Caco-2 (cell line): ENCODE results near the gene KRTAP12-4. TPM values are rescaled to one million over a fixed set of nuclear protein-coding genes. Genes with fewer than 3 reads are reported as not detected.

Experiments used
- BruUV-seq: library from RNA; stranded (reverse); fragments of 400-500 nt; replicated peaks from 2 replicates; lab custom pipeline; 2021; lab: Mats Ljungman, UMichigan
- CTCF ChIA-PET: fragments of 300-600 bp; sonication (Branson Sonifier 250); formaldehyde crosslinking; loops from one replicate; lab custom pipeline; 2022; ENCODE audit warnings: antibody characterized with exemption; lab: Charles Lee
- POLR2A ChIA-PET: fragments of 300-600 bp; sonication (Branson Sonifier 250); formaldehyde crosslinking; loops from one replicate; lab custom pipeline; 2022; ENCODE audit warnings: antibody characterized with exemption; lab: Charles Lee
- DNase-seq, 2 experiments: peaks; one replicate each; pipeline versions ENCODE4 v3.0.0 to v3.0.0-alpha.2; 2020 to 2022
- H3K27me3 ChIP-seq: replicated peaks from 2 replicates; pipeline ENCODE4 v1.6.0; 2011; ENCODE audit warnings: low read length; ENCODE audit not compliant: control insufficient read depth, insufficient read depth
- H3K36me3 ChIP-seq: 2 replicates; pipeline ENCODE4 v1.5.1; 2011; ENCODE audit warnings: low read length; ENCODE audit not compliant: control insufficient read depth, insufficient read depth
- H3K4me1 ChIP-seq: fragments of 250-450 bp; sonication (Bioruptor Pico); 2 replicates; pipeline ENCODE4 v1.5.1; 2020; ENCODE audit warnings: mild to moderate bottlenecking
- H3K4me3 ChIP-seq: 2 replicates; pipeline ENCODE4 v1.5.1; 2011; ENCODE audit warnings: low read depth, mild to moderate bottlenecking, control low read depth, low read length
- H3K9me3 ChIP-seq: fragments of 250-450 bp; sonication (Bioruptor Pico); 2 replicates; pipeline ENCODE4 v1.5.1; 2020; ENCODE audit warnings: mild to moderate bottlenecking, moderate library complexity
- H3K27ac Mint-ChIP-seq: one replicate; pipeline ENCODE4 v1.8.0; 2022; ENCODE audit warnings: mixed read lengths; ENCODE audit not compliant: unreplicated experiment
- H3K27me3 Mint-ChIP-seq: one replicate; pipeline ENCODE4 v1.8.0; 2022; ENCODE audit warnings: mixed read lengths; ENCODE audit not compliant: insufficient read depth, unreplicated experiment
- H3K36me3 Mint-ChIP-seq: one replicate; pipeline ENCODE4 v1.8.0; 2022; ENCODE audit warnings: mild to moderate bottlenecking, mixed read lengths; ENCODE audit not compliant: insufficient read depth, unreplicated experiment
- H3K4me1 Mint-ChIP-seq: one replicate; pipeline ENCODE4 v1.8.0; 2022; ENCODE audit warnings: low read depth, mixed read lengths; ENCODE audit not compliant: unreplicated experiment
- H3K4me3 Mint-ChIP-seq: one replicate; pipeline ENCODE4 v1.8.0; 2022; ENCODE audit warnings: mild to moderate bottlenecking, moderate library complexity, mixed read lengths; ENCODE audit not compliant: unreplicated experiment
- H3K9me3 Mint-ChIP-seq: one replicate; pipeline ENCODE4 v1.8.0; 2022; ENCODE audit warnings: mixed read lengths; ENCODE audit not compliant: unreplicated experiment
- intact Hi-C: fragments of 100-400 bp; cut with micrococcal nuclease; formaldehyde crosslinking; loops from one replicate; pipeline ENCODE4 v1.10.0; 2022; ENCODE audit not compliant: unreplicated experiment
- total RNA-seq: library from RNA; stranded (reverse); gene quantifications from 2 replicates; pipeline ENCODE4 v1.2.3, GENCODE V29; 2022
- TF ChIP-seq, protein P1 (sequence below), 2 experiments: fragments of 200-600 bp in 1 of 2; IDR thresholded peaks; 1 replicate in 1 of 2; 2 replicates in 1 of 2; pipeline versions ENCODE4 v1.5.1 to v1.8.0; 2011 to 2022; ENCODE audit warnings: antibody characterized with exemption in 1 of 2, control low read depth in 1 of 2, inconsistent platforms in 1 of 2, low read depth in 1 of 2, low read length in 1 of 2, mild to moderate bottlenecking in 1 of 2, moderate library complexity in 1 of 2; ENCODE audit not compliant: insufficient read depth in 1 of 2, severe bottlenecking in 1 of 2, unreplicated experiment in 1 of 2

KRTAP12-4 gene
- total RNA-seq, 1 experiment from 2014 or later: not detected

DNA sequence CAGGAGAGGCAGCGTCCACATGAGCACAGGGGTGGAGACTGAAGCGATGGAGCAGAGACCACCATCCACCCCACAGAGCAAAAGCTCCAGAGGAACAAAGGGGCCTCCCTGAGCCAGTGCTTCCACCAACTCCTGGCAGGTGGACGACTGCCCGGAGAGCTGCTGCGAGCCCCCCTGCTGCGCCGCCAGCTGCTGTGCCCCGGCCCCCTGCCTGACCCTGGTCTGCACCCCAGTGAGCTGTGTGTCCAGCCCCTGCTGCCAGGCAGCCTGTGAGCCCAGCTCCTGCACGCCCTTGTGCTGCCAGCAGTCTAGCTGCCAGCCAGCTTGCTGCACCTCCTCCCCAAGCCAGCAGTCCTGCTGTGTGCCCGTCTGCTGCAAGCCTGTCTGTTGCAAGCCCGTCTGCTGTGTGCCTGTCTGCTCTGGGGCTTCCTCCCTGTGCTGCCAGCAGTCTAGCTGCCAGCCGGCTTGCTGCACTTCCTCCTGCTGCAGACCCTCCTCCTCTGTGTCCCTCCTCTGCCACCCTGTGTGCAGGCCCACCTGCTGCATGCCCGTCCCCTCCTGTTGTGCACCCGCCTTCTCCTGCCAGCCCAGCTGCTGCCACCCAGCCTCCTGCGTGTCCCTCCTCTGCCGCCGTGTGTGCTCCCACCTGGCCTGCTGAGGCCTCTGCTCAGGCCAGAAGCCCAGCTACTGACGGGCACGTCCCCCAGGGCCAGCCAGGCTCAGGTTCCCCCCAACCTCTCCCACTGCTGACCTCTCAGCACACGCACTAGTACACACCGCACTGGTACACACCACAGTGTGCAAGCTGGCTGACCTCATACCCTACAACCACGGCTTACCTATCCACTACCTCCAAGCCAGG is 47.9 kb upstream of the KRTAP12-4 start:
- intact Hi-C loops: no loop called here
- peaks cover 3% of the 10 kb centered on the region for H3K27me3 Mint-ChIP-seq
- H3K36me3 Mint-ChIP-seq: no peaks in the 10 kb centered on the region
- no peaks in the 10 kb centered on the region for H3K36me3 ChIP-seq
- ChIA-PET CTCF (interaction anchor here (0.6 to 1.0 kb wide), 2 partner anchors 15 to 111 kb away, joined by 3 read pairs; no protein-coding TSS in a partner anchor), POLR2A (interaction anchor here (0.5 kb wide), 1 partner anchor 9 kb away, joined by 3 read pairs; no protein-coding TSS in a partner anchor)
- H3K4me1 Mint-ChIP-seq: peaks cover 10% of the 10 kb centered on the region
- no peaks in the 10 kb centered on the region for H3K9me3 Mint-ChIP-seq
- peak in 1 of 2 experiments; percentile 21 for DNase-seq
- no peak overlapping the region for H3K4me3 Mint-ChIP-seq
- TF ChIP-seq, protein P1, sequence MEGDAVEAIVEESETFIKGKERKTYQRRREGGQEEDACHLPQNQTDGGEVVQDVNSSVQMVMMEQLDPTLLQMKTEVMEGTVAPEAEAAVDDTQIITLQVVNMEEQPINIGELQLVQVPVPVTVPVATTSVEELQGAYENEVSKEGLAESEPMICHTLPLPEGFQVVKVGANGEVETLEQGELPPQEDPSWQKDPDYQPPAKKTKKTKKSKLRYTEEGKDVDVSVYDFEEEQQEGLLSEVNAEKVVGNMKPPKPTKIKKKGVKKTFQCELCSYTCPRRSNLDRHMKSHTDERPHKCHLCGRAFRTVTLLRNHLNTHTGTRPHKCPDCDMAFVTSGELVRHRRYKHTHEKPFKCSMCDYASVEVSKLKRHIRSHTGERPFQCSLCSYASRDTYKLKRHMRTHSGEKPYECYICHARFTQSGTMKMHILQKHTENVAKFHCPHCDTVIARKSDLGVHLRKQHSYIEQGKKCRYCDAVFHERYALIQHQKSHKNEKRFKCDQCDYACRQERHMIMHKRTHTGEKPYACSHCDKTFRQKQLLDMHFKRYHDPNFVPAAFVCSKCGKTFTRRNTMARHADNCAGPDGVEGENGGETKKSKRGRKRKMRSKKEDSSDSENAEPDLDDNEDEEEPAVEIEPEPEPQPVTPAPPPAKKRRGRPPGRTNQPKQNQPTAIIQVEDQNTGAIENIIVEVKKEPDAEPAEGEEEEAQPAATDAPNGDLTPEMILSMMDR (IDR thresholded peaks at IDR 0.05; ENCODE audit: insufficient read depth in 1 of 2, low read depth in 1 of 2, low read length in 1 of 2, severe bottlenecking in 1 of 2, unreplicated experiment in 1 of 2): no peak
- H3K9me3 ChIP-seq: no peaks in the 10 kb centered on the region; the same call in 1 of the 2 replicates
- H3K4me1 ChIP-seq: peaks cover 9% of the 10 kb centered on the region; the same call in 1 of the 2 replicates
- BruUV-seq: no TSS peak
- H3K27me3 ChIP-seq: no peaks in the 10 kb centered on the region
- H3K4me3 ChIP-seq: no peak overlapping the region
- no peak overlapping the region for H3K27ac Mint-ChIP-seq

DNA sequence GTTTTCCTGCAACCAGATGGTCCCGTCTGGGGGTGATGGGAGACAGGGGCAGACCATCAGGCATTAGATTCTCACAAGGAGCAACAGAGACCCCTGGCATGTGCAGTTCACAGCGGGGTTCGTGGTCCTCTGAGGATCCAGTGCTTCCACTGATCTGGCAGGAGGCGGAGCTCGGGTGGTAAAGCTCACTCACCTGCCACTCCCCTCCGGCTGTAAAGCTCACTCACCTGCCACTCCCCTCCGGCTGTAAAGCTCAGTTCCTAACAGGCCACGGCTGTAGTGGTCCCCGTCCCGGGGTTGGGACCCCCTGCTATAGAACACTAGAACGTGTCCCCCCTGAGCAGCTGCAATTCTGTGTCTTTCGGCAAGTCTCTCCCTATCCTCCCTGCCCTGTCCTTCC is 47.1 kb upstream of the KRTAP12-4 start:
- Mint-ChIP-seq H3K9me3 (no peaks in the 10 kb centered on the region), H3K36me3 (no peaks in the 10 kb centered on the region), H3K27ac (no peak overlapping the region), H3K4me3 (no peak overlapping the region), H3K27me3 (peaks cover 3% of the 10 kb centered on the region), H3K4me1 (peaks cover 12% of the 10 kb centered on the region)
- DNase-seq: peak in 1 of 2 experiments; percentile 33
- H3K9me3 ChIP-seq: no peaks in the 10 kb centered on the region; the same call in 1 of the 2 replicates
- intact Hi-C loops: no loop called here
- POLR2A ChIA-PET: interaction anchor here (0.5 kb wide), 1 partner anchor 9 kb away, joined by 3 read pairs; no protein-coding TSS in a partner anchor
- H3K4me3 ChIP-seq: no peak overlapping the region
- no TSS peak for BruUV-seq
- TF ChIP-seq, protein P1 (IDR thresholded peaks at IDR 0.05; ENCODE audit: insufficient read depth in 1 of 2, low read depth in 1 of 2, low read length in 1 of 2, severe bottlenecking in 1 of 2, unreplicated experiment in 1 of 2): no peak
- no peaks in the 10 kb centered on the region for H3K27me3 ChIP-seq
- no peaks in the 10 kb centered on the region for H3K36me3 ChIP-seq
- CTCF ChIA-PET: interaction anchor here (0.6 to 1.0 kb wide), 2 partner anchors 14 to 110 kb away, joined by 3 read pairs; no protein-coding TSS in a partner anchor
- peaks cover 9% of the 10 kb centered on the region; the same call in 1 of the 2 replicates for H3K4me1 ChIP-seq

DNA sequence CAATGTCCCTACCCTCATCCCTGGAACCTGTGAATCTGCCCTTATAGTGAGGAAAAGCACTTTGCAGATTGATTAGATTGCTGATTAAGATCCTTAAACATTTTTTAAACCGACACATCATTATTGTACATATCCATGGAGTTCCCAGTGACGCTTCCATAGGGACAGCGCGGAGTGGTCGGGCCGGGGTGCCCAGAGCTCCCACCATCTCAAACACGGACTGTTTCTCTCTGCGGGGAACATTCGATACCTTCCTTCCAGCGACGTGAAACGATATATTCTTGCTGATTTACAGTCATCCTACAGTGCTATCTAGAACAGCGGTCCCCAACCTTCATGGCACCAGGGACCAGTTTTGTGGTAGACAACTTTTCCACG is 46.6 kb upstream of the KRTAP12-4 start:
- no peak for DNase-seq
- intact Hi-C loops: no loop called here
- no peak overlapping the region for H3K27ac Mint-ChIP-seq
- Histone ChIP-seq H3K36me3 (no peaks in the 10 kb centered on the region), H3K27me3 (no peaks in the 10 kb centered on the region), H3K4me3 (no peak overlapping the region), H3K4me1 (peaks cover 9% of the 10 kb centered on the region; the same call in 1 of the 2 replicates), H3K9me3 (no peaks in the 10 kb centered on the region; the same call in 1 of the 2 replicates)
- H3K36me3 Mint-ChIP-seq: no peaks in the 10 kb centered on the region
- ChIA-PET CTCF (interaction anchor here (1.0 kb wide), 1 partner anchor 14 kb away, joined by 3 read pairs; no protein-coding TSS in a partner anchor), POLR2A (no interaction called here)
- no peak overlapping the region for H3K4me3 Mint-ChIP-seq
- H3K27me3 Mint-ChIP-seq: peaks cover 3% of the 10 kb centered on the region
- peaks cover 12% of the 10 kb centered on the region for H3K4me1 Mint-ChIP-seq
- H3K9me3 Mint-ChIP-seq: no peaks in the 10 kb centered on the region
- TF ChIP-seq, protein P1 (IDR thresholded peaks at IDR 0.05; ENCODE audit: insufficient read depth in 1 of 2, low read depth in 1 of 2, low read length in 1 of 2, severe bottlenecking in 1 of 2, unreplicated experiment in 1 of 2): no peak
- no TSS peak for BruUV-seq
